Gastrocnemius medialis (tissue), 4 donors: ENCODE measurements around the gene OR6C4.

Experiments used
- CTCF ChIP-seq, 5 experiments: fragments of 450-650 bp in 3 of 5; fragments of 200-600 bp in 2 of 5; sonication (generic) in 2 of 5; IDR thresholded peaks in 4 of 5; conservative IDR thresholded peaks in 1 of 5; 1 replicate in 4 of 5; 2 replicates in 1 of 5; pipeline ENCODE4 v1.5.1; 2016 to 2019; ENCODE audit warnings: antibody characterized with exemption in 5 of 5, mild to moderate bottlenecking in 3 of 5, moderate library complexity in 3 of 5
- POLR2A ChIP-seq, 2 donors: fragments of 450-650 bp; IDR thresholded peaks; one replicate each; pipeline ENCODE4 v1.6.1; 2017; ENCODE audit warnings: antibody characterized with exemption in 2 of 2, mild to moderate bottlenecking in 2 of 2, moderate library complexity in 2 of 2

- TF ChIP-seq CTCF (IDR thresholded peaks at IDR 0.05 in 4 of 5, conservative IDR thresholded peaks at IDR 0.05 in 1 of 5), result no peak
- no peak for TF ChIP-seq POLR2A (IDR thresholded peaks at IDR 0.05)
Measured at GRCh38 chr12:55516391-55516790, 33.0 kb upstream of the OR6C4 start.
